IPS DF 19.7 (cell line): ENCODE results near the gene GARIN5A.

Experiments
- DNase-seq: peaks from one replicate; pipeline ENCODE4 v3.0.0-alpha.2; 2013; ENCODE audit warnings: low read depth, low spot score

Gene GARIN5A

DNA sequence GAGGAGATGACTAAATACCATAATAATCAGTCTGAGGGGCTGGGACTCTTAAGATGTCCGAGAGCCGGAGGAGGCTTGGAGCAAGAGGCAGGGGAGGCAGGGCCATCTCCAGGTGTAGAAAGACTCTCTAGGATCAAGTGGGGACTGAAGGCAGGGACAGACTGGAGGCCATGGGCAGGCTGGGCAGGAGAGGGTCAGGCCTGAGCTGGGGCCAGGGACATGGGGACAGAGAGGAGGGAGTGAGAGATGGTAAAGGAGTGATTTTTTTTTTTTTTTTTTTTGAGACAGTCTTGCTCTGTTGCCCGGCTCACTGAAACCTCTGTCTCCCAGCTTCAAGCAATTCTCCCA lies 32.2 kb upstream of the GARIN5A start:
- DNase-seq, result no peak

DNA sequence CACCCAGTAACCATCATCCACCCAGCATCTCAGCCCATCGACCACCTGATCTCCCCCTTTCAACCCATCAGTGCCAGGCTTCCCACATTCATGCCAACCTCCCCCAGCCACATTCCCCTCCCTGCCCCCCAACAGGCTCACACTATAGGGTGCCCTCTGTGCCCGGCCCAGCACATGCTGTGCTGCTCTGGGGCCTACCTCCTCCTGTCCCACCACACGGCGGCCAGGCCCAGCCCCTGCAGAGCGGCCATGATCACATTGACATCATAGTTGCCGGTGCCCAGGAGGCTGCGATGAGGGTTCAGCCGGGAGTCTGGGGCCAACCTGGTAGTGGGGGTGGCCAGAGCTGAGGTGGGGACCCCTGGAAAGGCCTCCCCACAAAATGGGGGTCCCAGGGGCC lies 30.7 kb upstream of the GARIN5A start:
- DNase-seq, result no peak

DNA sequence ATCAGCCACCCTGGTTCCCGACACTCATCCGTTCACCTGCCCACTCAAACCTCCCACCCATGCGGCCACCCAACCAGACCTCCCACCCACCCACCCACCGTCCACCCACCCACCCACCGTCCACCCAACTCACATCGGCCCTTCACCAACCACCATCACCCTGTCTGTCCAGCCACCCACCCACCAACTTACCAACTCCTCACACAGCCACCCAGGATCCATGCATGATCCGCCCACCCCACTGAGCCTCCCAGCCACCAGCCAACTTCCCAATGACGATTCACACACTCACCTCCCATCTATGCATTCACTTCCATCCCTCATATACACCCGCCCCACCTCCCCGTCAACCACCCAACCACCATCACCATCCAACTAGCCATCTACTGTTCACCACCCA lies 30.1 kb upstream of the GARIN5A start:
- no peak for DNase-seq

DNA sequence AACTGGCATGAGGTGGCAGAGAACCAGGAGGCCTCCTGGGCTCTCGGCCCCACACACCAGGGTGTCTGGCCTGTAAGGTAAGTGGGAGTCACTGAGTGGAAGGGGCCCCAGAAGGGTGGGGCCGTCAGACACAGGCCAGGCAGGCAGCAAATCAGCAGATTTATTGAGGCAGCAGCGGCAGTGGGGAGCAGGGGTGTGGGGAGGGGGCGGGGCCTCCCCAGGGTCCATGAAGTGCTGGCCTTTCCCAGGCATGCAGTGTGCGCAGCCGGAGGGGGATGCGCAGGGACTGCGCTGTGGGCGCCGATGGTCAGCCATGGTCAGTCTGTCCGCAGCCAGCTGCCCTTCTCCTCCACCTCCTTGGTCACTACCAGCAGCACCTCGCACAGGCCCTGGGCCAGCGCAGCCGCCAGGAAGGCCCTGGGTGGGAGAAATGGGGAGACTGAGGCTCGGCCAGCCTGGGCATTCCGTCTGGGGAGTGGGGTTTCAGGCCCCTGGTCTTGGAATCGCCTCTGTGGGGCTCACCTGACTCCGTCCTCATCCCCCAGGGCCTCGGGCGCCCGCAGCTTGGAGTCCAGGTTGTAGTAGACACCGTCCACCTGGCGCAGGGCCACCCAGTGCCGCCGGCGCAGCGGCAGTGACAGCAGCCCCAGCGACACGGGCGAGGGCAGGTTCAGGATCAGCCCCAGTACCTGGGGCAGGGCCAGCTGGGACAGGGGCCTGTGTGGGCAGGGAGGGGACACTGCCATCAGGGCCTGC lies 29.4 kb upstream of the GARIN5A start:
- no peak for DNase-seq

DNA sequence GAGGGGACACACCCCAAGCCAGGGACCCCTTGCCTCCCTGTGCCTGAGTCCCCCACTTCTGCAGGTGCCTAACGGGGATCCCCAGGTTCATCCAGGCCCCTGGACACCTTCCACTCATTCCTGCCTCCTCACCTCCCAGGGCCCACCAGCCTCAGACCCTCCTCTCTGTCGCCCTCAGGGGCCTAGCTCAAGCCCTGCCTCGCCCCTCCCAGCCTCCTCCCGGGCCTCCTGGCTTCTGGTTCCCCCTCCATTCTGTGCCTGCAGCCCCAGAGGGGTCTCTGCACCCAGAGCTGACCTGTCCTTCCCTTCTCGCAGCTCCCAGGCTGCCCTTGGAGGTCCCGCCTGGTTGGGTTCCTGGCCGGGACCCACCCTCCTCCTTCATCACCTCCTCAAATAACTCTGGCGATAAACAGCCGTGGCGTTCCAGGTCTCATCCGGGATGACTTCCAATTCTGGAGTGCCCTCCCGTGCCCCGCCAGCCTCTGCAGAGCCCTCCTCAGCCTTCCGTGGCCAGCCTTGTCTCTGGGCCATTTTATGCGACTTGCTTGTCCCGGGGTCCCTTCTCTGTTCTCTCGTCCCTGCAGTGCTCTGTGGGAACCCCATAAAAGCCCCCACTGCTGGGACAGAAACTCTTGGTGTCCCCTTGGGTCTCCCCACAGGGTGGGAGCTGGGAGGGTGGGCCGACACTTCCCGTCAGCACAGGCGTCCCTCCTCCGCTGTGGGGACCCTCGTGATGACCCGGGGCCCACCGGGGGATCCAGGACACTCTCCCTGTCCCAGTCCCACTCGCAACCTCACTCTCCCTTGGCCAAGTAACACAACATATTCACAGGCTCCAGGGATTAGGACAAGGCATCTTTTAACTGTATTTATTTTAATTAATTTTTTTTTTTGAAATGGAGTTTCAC lies 25.2 kb upstream of the GARIN5A start:
- no peak for DNase-seq

DNA sequence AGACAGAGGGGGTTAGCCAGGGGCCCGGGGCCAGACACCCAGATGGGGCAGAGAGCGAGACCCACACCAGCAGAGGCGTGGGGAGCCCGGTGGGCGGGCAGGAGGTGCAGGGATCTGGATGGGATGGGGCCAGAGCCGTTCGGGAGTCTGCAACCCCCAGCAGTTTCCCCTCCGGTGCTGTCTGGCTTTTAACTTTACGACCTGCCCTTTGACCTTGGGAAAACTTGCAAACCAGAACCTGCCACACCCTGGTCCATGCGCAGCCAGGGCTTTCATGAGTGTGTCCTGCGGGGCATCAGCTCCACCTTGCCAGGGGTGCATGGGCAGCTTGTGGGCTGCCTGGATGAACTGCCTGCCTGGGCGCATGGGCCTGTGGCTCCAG lies 24.5 kb upstream of the GARIN5A start:
- no peak for DNase-seq

DNA sequence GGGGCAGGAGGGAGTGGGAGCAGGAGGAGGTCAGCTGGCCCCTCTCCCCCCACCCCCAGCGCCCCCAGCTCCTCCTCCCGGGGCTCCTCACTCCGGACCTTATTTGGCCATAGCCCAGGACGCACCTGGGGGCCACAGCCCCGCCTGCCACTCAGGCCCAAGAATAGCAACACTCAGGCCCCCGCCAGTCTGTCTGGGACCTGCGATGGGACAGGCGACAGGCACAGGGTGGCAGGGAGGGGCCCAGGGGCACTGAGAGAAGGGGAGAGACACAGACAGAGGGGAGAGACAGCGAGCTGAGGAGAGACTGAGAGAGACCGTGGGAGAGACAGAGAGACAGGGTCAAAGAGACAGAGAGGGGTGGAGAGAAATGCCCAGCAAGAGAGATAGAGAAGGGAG lies 24.1 kb upstream of the GARIN5A start:
- DNase-seq, result no peak

DNA sequence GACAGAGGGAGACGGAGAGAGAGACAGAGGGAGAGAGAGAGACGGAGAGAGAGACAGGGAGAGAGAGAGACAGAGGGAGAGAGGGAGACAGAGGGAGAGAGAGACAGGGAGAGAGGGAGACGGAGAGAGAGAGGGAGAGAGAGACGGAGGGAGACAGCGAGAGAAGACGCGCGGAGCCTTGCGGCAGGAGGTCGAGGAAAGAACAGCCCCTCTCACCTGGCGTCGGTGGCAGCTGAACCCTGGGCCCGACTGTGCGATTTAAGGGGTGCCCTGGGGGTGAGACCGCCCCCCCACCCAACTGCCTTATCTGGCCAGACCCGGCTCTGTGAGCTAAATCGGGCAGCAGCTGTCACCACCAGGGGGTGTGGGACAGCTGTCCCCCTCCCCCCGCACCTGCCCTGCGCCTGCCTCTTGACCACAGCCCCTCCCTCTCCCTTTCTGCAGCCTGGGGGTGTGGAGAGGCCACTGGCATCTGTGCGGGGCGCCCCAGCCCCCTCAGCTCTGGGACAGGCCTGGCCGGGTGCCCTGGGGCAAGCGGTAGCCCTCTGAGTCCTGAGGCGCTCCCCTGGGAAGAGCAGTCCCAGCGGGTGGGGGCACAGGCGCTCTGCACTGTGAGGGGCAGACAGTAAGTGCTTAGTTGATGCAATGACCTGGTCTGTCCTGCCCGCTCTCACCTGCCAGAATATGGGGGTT lies 23.6 kb upstream of the GARIN5A start:
- no peak for DNase-seq

DNA sequence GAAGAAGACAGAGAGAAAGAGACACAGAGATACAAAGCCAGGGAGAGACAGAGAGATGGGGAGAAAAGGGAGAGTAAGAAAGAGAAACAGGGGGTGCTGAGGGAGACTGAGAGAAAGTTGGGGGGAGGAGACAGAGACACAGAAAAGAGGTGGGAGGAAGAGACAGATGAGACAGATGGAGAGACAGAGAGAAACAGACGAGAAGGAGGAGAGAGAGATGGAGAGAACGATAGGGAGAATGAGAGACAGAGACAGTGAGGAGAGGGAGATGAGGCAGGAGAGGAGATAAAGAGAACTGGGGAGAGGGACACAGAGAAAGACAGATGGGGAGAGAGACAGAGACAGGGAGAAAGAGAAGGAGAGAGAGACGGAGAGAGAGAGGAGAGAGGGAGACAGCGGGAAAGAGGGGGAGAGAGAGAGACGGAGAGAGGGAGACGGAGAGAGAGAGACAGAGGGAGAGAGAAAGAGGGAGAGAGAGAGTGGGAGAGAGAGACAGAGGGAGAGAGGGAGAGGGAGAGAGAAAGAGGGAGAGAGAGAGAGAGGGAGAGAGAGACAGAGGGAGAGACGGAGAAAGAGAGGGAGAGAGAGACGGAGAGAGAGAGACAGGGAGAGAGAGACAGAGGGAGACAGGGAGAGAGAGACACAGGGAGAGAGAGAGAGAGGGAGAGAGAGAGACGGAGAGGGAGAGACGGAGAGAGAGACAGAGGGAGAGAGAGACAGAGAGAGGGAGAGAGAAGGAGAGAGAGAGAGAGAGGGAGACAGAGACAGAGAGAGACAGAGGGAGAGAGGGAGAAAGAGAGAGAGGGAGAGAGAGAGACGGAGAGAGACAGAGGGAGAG lies 21.8 kb upstream of the GARIN5A start:
- no peak for DNase-seq

DNA sequence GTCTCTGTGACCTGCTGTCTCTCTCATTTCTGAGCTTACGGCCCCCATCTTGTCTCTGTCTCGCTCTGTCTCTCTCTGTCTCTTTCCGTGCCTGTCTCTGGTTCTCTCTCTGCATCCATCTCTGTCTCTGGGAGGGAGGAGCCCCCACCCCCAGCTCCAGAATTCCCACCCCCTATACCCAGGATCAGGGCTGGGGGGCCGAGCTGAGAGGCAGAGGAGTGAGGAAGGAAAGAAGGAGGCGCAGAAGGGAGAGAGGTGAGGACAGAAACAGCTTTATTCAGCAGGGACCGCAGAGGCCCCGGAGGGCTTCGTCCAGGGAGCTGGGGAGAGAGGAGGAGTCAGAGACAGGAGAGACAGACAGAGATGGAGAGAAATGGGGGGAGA lies 20.4 kb upstream of the GARIN5A start:
- DNase-seq, result no peak

DNA sequence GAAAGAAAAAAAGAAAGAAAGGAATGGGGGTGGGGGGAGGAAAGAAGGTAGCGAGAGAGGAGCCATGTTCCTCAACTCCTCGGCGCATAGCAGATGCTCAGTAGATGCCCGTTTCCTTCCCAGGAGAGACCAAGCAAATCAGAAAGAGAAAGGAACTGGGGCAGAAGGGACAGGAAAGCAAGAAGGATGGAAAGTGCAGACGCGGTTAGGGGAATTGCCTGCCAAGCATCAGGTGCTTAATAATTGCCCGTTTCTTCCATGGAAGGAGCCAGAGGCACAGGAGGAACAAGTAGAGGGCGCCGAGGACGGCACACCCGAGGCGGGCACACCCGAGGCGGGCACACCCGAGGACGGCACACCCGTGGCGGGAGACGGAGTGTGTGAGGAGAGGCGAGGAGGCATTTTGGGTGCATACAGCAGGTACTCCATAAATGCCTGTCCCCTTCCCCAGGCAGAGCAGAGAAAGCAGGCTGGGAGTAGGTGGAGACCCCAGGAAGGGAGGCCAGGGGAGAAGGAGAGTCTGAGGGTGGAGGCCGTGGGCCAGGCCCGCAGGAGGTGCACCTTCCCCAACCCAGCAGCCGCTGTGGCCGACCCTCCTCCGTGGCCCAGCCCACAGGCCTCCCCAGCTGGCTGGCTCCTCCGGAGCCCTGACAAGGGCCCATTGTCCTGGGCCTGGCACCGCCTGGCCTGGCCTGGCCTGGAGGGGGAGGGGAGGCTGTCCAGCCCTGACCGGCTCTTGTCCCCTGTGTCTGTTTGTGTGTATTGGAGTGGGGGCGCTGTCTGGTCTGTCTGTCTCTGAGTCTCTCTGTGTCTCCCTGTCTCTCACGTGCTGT lies 19.8 kb upstream of the GARIN5A start:
- no peak for DNase-seq

DNA sequence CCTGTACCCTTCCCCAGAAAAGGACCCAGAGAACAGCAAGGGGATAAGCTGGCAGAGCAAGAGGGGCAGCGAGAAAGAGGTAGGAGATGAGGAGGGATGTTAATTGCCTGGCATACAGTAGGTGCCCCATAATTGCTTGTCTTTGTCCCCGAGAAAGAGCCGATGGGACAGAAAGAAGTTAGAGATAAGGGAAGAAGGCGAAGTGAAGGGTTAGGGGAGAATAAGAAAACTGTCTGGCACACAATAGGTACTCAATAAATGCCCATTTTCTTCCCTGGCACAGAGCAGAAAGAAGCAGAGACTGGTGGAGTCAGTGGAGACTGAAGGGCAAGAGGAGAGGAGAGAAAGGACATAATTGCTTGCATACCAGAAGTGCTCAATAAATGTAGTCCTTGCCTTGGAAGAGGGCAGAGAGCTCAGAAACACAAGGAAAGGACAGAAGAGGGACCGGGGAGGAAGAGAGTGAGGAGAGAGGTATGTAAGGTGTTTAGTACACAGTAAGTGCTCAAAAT lies 18.4 kb upstream of the GARIN5A start:
- DNase-seq, result no peak

DNA sequence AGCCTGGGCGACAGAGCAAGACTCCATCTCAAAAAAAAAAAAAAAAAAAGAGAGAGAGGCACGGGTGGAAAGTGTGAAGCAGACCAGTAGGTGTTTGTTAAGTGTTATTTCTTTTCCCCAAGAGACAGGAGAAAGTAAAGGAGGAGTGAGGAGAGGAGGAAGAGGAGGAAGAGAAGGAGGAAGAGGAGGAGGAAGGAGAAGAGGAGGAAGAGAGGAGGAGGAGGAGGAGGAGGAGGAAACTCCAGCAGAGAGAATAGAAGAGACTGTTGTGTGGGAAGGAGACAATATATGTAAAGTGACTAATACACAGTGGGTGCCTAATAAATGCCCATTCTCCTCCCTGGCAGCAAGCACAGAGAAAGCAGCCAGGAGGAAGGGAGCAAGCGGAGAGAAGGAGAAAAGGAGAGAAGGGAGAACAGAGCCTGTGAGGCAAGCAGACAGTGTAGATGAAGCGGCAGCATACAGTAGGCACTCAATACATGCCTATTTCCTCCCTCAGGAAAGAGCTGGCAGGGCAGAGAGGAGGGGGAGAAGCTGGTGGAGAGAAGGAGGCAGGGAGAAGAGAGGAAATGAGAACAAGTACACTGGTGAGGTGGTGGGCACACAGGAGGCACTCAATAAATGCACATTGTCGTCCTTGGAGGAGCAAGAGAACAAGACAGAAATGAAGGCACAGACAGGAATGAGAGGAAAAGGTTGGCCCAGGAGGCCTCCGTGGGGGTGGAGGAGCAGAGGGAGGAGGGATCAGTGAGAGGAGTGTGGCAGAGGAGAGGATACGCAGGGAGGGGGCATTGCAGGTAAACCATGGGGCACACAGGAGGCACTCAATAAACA lies 17.8 kb upstream of the GARIN5A start:
- no peak for DNase-seq

DNA sequence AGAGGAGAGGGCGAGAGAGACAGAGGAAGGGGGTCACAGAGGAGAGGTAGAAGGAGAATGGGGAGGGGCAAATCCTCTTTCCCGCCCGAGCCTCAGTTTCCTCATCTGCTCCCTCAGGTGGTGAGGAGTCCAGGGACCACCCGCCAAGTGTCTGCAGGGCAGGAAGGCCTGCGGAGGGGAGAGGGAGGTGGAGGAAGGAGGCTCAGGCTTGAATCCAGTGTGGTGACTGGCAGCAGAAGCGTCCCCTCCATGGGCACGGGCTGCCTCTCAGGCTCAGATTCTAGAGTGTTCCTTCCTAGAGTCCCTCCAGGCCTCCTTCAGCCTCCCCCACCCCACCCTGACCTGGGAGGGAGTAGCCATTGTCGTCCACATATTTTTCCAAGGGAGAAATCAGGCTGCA lies 16.5 kb upstream of the GARIN5A start:
- no peak for DNase-seq

DNA sequence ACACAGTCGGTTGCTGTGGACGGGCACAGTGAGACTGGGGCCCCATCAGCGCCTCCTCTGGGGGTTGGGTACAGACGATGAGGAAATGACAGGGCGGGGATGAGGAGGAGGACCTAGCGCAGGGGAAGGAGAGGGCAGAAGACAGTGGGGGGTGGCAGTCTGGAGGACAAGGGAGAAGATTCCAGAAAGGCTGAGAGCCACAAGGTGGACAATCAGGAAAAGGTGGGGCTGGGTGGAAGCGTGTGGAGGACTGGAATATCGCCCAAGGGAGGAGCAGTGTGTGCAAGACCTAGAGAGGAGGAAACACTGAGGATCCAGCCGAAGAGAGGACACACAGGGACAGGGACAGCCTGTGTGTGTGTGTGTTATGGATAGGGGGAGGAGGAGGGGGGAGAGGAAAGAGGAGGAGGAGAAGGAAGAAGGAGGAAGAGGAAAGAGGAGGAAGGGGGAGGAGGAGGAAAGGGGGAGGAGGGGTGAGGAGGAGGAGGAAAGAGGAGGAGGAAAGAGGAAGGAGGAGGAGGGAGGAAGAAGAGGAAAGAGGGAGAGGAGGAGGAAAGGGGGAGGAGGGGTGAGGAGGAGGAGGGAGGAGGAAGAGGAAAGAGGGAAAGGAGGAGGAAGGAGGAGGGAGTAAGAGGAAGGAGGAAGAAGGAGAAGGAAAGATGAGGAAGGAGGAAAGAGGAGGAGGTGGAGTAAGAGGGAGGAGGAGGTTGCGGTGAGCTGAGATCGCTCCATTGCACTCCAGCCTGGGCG lies 15.8 kb upstream of the GARIN5A start:
- no peak for DNase-seq

DNA sequence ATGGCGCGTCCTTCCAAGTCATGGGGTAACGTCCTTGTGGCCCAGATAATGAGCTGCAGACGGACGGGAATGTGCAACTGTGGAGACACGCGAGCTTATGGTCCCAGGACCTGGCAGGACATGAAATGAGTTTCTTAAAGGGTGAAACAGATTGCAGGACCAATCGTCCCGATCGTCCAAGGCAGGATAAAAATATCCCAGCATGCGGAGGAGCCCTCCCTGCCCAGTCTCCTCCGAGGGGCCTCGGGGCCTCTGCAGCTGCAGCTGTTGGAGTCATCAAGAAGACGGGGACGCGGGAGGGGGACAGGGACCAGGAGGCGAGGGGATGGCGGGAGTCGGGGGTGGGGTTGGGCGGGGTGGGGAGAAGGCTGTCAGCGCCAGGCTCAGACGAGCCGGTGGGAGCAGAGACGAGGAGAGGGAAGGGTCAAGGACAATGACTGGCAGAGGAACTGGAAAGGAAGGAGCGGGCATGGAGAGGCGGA lies 14.4 kb upstream of the GARIN5A start:
- no peak for DNase-seq

DNA sequence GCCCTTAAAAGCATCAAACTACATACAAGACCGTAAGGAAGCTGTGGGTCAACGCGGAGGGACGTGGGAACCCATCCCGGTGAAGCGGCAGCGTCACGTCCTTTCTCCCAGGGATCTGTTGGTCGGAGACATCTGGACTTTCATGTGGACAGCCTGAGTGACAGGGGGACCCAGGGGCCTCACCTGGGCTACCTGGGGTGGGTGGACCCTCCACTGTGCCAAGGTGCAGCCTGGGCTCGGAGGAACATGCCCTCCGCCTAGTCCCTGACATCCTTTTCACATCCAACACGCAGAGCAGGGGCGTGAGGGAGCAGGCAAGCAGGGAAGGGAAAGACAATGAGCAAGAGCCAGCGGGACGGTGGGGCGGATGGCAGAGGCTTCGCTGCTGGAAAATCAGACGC lies 13.8 kb upstream of the GARIN5A start:
- no peak for DNase-seq

DNA sequence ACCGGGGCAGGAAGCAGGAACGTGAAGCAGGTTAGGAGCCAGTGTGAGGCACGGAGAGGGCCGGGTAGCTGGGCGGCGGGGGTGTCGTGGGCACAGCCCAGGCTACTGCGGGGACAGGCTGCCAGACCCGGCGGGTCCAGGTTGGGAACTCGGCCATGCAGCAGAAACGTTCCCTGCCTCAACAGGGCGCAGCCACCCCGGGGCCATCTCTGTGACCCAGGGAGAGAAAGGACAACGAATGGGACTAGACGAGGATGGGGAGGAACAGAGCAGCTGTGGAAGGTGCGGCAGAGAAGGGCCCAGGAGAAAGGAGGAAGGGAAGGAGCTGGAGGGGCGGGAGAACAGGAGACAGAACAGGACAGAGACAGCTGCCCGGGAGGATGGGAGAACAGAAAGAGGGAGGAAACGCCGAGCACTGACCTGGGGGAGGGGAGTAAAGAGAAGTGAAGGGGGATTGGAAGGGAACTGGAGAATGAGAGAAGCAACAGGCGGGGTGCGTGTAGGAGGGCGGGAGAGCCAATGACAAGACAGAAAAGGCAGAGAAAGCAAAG lies 12.9 kb upstream of the GARIN5A start:
- DNase-seq, result no peak
